Heart right ventricle (tissue), 16 donors: ENCODE measurements around the gene PPIL3. TPM values are rescaled to one million over a fixed set of nuclear protein-coding genes. Genes with fewer than 3 reads are reported as not detected.

Experiments
- ATAC-seq, 8 donors: fragments of 200-7000 bp; cut with Tn5 transposase; one replicate each; pipeline ENCODE4 v1.9.1; 2020; ENCODE audit warnings: mild to moderate bottlenecking in 8 of 8, moderate library complexity in 8 of 8, moderate number of reproducible peaks in 1 of 8
- DNase-seq, 2 donors: peaks; one replicate each; pipeline ENCODE4 v3.0.0-alpha.2; 2020
- H3K27ac ChIP-seq, 10 donors: fragments of 200-600 bp; sonication (generic) in 2 of 10; one replicate each; pipeline versions ENCODE4 v1.5.0 to v1.8.0; 2020 to 2022; ENCODE audit warnings: mild to moderate bottlenecking in 3 of 10
- H3K27me3 ChIP-seq, 7 donors: fragments of 200-600 bp; one replicate each; pipeline ENCODE4 v1.8.0; 2021 to 2022; ENCODE audit warnings: mild to moderate bottlenecking in 2 of 7
- H3K36me3 ChIP-seq, 9 donors: fragments of 200-600 bp; sonication (generic) in 1 of 9; one replicate each; pipeline versions ENCODE4 v1.5.0 to v1.8.0; 2020 to 2022; ENCODE audit warnings: mild to moderate bottlenecking in 2 of 9
- H3K4me1 ChIP-seq, 9 donors: fragments of 200-600 bp; sonication (generic) in 1 of 9; one replicate each; pipeline versions ENCODE4 v1.5.0 to v1.8.0; 2020 to 2022; ENCODE audit warnings: mild to moderate bottlenecking in 4 of 9
- H3K4me3 ChIP-seq, 10 donors: fragments of 200-600 bp; sonication (generic) in 2 of 10; one replicate each; pipeline versions ENCODE4 v1.5.0 to v1.8.0; 2020 to 2022; ENCODE audit warnings: mild to moderate bottlenecking in 7 of 10, moderate library complexity in 2 of 10
- H3K9me3 ChIP-seq, 11 donors: fragments of 200-600 bp in 10 of 11; sonication (generic) in 2 of 11; one replicate each; pipeline versions ENCODE4 v1.5.0 to v1.8.0; 2013 to 2022; ENCODE audit warnings: mild to moderate bottlenecking in 2 of 11, control low read depth in 1 of 11, moderate library complexity in 1 of 11
- CTCF ChIP-seq, 9 donors: fragments of 200-600 bp; sonication (generic) in 2 of 9; IDR thresholded peaks; one replicate each; pipeline versions ENCODE4 v1.5.0 to v1.8.0; 2021 to 2022; ENCODE audit warnings: antibody characterized with exemption in 9 of 9, mild to moderate bottlenecking in 5 of 9, moderate library complexity in 1 of 9
- WGBS, 2 donors: extraction: QIAGEN DNeasy Blood & Tissue Kit; methylation state at CpG; one replicate each; pipeline ENCODE4 v1.1.7; 2013; ENCODE audit warnings: inconsistent platforms in 1 of 2; 5-methylcytosine and 5-hydroxymethylcytosine counted together
- intact Hi-C, 10 donors: fragments of 100-400 bp; cut with DNase I; formaldehyde crosslinking; loops; one replicate each; pipeline versions ENCODE4 v1.11.1 to v1.14.2; 2022
- polyA plus RNA-seq, 2 donors: library from polyadenylated mRNA; stranded (reverse); fragments of 200-250 nt; gene quantifications; one replicate each; pipeline ENCODE4 v1.2.3, GENCODE V29; 2013
- total RNA-seq, 10 donors: library from RNA; stranded (reverse); fragmentation: NEBNext Ultra II Directional in 3 of 10; extraction: Animal tissue kit (Norgen Biotek cat#: 25700) in 3 of 10; gene quantifications; one replicate each; pipeline versions ENCODE4 v1.2.1 to v1.2.4, GENCODE V29; 2021 to 2023
- donor health status: Arrhythmogenic right ventricular cardiomyopathy.
- donor health status: ischemic (EF 13 %, LVEDD 7.1; RV severe dilation, severe dysfunction).
- donor health status: healthy with polysubstance abuse.
- donor health status: DM: no; HTN: yes; CAD: no.
- donor health status: DM: no; HTN: no; CAD: no.
- donor health status: ischemic (EF 25% LVEDD 6.9; RV normal size, moderate dysfunction).
- donor health status: ischemic (EF 25% LVEDD 5.7; RV mildly dilated, moderate dysfunction).
- donor health status: healthy.
- donor health status: DM: yes; HTN: yes; CAD: no.
- donor health status: Ischemic cardiomyopathy.
- donor health status: ischemic (EF 35%, LVEDD 5.7; RV mildly dilated, moderate dysfunction).
- donor health status: nonischemic (EF 11% LVEDD 7.7; RV severe dilation, severe dysfunction).
- donor health status: DM: yes; HTN: yes; CAD: no.
- donor health status: PGD.
- donor health status: ischemic (EF 29% LVEDD 5.4; RV normal size, mild dysfunction).
- donor health status: nonischemic (EF 23%, LVEDD 6.1; RV moderate dilation, normal function).

PPIL3 gene
- total and polyA plus RNA-seq, 12 donors: 9.9 to 36.4 (median 24.1) TPM

GRCh38 chr2:200834701-200835100 lies 54.2 kb downstream of the PPIL3 start:
- no peak for TF ChIP-seq CTCF (IDR thresholded peaks at IDR 0.05)
- intact Hi-C loops: no loop called here
- H3K9me3 ChIP-seq: peaks cover 0 to 25% (median 11%) of the 10 kb centered on the region in 11 donors
- no peak overlapping the region for H3K27ac ChIP-seq
- no peaks in the 10 kb centered on the region for H3K27me3 ChIP-seq
- no peaks in the 10 kb centered on the region for H3K36me3 ChIP-seq
- no peak overlapping the region for H3K4me3 ChIP-seq
- DNase-seq: no peak
- WGBS, 2 donors: 84 to 89% methylated on average over 4 of the region's 4 CpGs
- H3K4me1 ChIP-seq: no peaks in the 10 kb centered on the region
- no peak for ATAC-seq

- intact Hi-C loops: no loop called here
- TF ChIP-seq CTCF (IDR thresholded peaks at IDR 0.05): no peak
These were observed 59.6 kb downstream of the PPIL3 start for GRCh38 chr2:200829258-200829655.

GRCh38 chr2:200828572-200829257 lies 60.2 kb downstream of the PPIL3 start:
- TF ChIP-seq CTCF (IDR thresholded peaks at IDR 0.05): no peak
- H3K9me3 ChIP-seq: no peaks in the 10 kb centered on the region
- H3K27me3 ChIP-seq: no peaks in the 10 kb centered on the region
- H3K4me1 ChIP-seq: peaks cover 0 to 16% (median 0%) of the 10 kb centered on the region in 9 donors
- no peak for ATAC-seq
- no peak for DNase-seq
- no peak overlapping the region for H3K27ac ChIP-seq
- intact Hi-C loops: no loop called here
- 97 to 99% methylated on average over 9 of the region's 9 CpGs for WGBS, 2 donors
- H3K4me3 ChIP-seq: no peak overlapping the region
- peaks cover 0 to 40% (median 3%) of the 10 kb centered on the region in 9 donors for H3K36me3 ChIP-seq

More at GRCh38 chr2:200829258-200829655, 59.6 kb downstream of the PPIL3 start:
- DNase-seq (no peak), ATAC-seq (no peak)
- WGBS, 2 donors: 91 to 94% methylated on average over 2 of the region's 2 CpGs
- H3K27ac ChIP-seq: no peak overlapping the region
- H3K4me3 ChIP-seq: no peak overlapping the region
- no peaks in the 10 kb centered on the region for H3K9me3 ChIP-seq
- peaks cover 0 to 10% (median 0%) of the 10 kb centered on the region in 9 donors for H3K4me1 ChIP-seq
- no peaks in the 10 kb centered on the region for H3K27me3 ChIP-seq
- H3K36me3 ChIP-seq: peaks cover 0 to 34% (median 2%) of the 10 kb centered on the region in 9 donors

- H3K9me3 ChIP-seq: no peaks in the 10 kb centered on the region
- no peak for TF ChIP-seq CTCF (IDR thresholded peaks at IDR 0.05)
- H3K4me3 ChIP-seq: no peak overlapping the region
- H3K36me3 ChIP-seq: peaks cover 0 to 44% (median 3%) of the 10 kb centered on the region in 9 donors
- no peak for ATAC-seq
- WGBS, 2 donors: 84 to 85% methylated on average over 2 of the region's 2 CpGs
- no peak for DNase-seq
- no peak overlapping the region for H3K27ac ChIP-seq
- H3K4me1 ChIP-seq: peaks cover 0 to 16% (median 0%) of the 10 kb centered on the region in 9 donors
- intact Hi-C loops: no loop called here
- H3K27me3 ChIP-seq: no peaks in the 10 kb centered on the region
These were observed 60.8 kb downstream of the PPIL3 start for GRCh38 chr2:200828104-200828503.
